Astrocyte (in vitro differentiated cells and primary cell): Measurements from ENCODE around the gene EPB41L4B.

ENCODE experiments used
- EZH2 ChIP-seq: IDR thresholded peaks from 2 replicates; pipeline ENCODE4 v1.6.1; 2012; ENCODE audit warnings: mild to moderate bottlenecking, low read length, inconsistent platforms; ENCODE audit not compliant: insufficient read depth
- TF ChIP-seq, protein P1 (sequence below): IDR thresholded peaks from 2 replicates; pipeline ENCODE4 v1.5.1; 2011; ENCODE audit warnings: low read depth, mild to moderate bottlenecking, inconsistent platforms, low read length, moderate library complexity; ENCODE audit not compliant: insufficient read depth

DNA sequence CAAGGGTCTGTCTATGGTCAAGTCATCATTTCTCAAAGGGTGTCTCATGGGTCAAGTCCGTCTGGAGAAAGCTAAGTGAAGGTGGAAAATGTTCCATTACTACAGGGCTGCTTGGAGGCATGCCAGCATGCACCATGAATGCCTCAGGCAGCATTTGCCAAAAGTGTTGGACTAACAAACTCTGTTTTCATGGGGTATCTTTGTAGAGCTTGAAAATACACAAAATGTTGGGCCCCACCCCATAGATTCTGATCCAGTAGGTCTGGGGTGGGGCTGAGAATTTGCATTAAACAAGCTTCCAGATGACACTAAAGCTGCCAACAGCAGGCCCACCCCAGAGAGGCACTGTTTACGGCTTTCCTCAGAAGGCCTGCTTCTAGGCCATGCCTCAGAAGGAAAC is 78.8 kb downstream of the EPB41L4B start:
- TF ChIP-seq, protein P1, sequence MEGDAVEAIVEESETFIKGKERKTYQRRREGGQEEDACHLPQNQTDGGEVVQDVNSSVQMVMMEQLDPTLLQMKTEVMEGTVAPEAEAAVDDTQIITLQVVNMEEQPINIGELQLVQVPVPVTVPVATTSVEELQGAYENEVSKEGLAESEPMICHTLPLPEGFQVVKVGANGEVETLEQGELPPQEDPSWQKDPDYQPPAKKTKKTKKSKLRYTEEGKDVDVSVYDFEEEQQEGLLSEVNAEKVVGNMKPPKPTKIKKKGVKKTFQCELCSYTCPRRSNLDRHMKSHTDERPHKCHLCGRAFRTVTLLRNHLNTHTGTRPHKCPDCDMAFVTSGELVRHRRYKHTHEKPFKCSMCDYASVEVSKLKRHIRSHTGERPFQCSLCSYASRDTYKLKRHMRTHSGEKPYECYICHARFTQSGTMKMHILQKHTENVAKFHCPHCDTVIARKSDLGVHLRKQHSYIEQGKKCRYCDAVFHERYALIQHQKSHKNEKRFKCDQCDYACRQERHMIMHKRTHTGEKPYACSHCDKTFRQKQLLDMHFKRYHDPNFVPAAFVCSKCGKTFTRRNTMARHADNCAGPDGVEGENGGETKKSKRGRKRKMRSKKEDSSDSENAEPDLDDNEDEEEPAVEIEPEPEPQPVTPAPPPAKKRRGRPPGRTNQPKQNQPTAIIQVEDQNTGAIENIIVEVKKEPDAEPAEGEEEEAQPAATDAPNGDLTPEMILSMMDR: no peak
- TF ChIP-seq EZH2: no peak
